Common myeloid progenitor, CD34-positive (primary cell): ENCODE measurements around the gene COL10A1.

ENCODE experiments used
- CTCF ChIA-PET: fragments of 350-600 bp; sonication (Branson Sonifier 250); formaldehyde crosslinking; loops from one replicate; lab custom pipeline; 2021; ENCODE audit warnings: antibody characterized with exemption; lab: Charles Lee
- POLR2A ChIA-PET: fragments of 350-600 bp; sonication (Branson Sonifier 250); formaldehyde crosslinking; loops from one replicate; lab custom pipeline; 2021; ENCODE audit warnings: antibody characterized with exemption; lab: Charles Lee
- DNase-seq, 3 donors: peaks; one replicate each; pipeline versions ENCODE4 v3.0.0 to v3.0.0-alpha.2; 2013
- H3K27ac ChIP-seq, 2 experiments: 1 replicate in 1 of 2; 2 replicates in 1 of 2; pipeline ENCODE4 v1.7.0; 2013; ENCODE audit warnings: inconsistent platforms in 2 of 2, low read length in 2 of 2, mild to moderate bottlenecking in 2 of 2, low read depth in 1 of 2, moderate library complexity in 1 of 2; ENCODE audit not compliant: severe bottlenecking in 2 of 2, insufficient read depth in 1 of 2, poor library complexity in 1 of 2
- H3K27me3 ChIP-seq, 5 experiments: replicated peaks in 2 of 5; 1 replicate in 3 of 5; 2 replicates in 2 of 5; pipeline versions ENCODE4 v1.6.1 to v1.7.0; 2013; ENCODE audit warnings: low read length in 4 of 5, mild to moderate bottlenecking in 2 of 5, moderate library complexity in 2 of 5, inconsistent platforms in 1 of 5; ENCODE audit not compliant: insufficient read depth in 5 of 5, control insufficient read depth in 4 of 5
- H3K36me3 ChIP-seq, 4 experiments: 1 replicate in 2 of 4; 2 replicates in 2 of 4; pipeline versions ENCODE4 v1.6.1 to v1.7.0; 2013; ENCODE audit warnings: low read length in 3 of 4, control low read depth in 1 of 4, mild to moderate bottlenecking in 1 of 4; ENCODE audit not compliant: control insufficient read depth in 4 of 4, insufficient read depth in 4 of 4
- H3K4me1 ChIP-seq, 4 experiments: 1 replicate in 3 of 4; 2 replicates in 1 of 4; pipeline versions ENCODE4 v1.6.1 to v1.7.1; 2013; ENCODE audit warnings: low read length in 3 of 4, mild to moderate bottlenecking in 3 of 4, control low read depth in 1 of 4, inconsistent platforms in 1 of 4, moderate library complexity in 1 of 4; ENCODE audit not compliant: control insufficient read depth in 4 of 4, insufficient read depth in 4 of 4; ENCODE audit errors: control extremely low read depth in 1 of 4
- H3K4me3 ChIP-seq, 7 experiments: 1 replicate in 4 of 7; 2 replicates in 3 of 7; pipeline versions ENCODE4 v1.5.1 to v1.7.0; 2013; ENCODE audit warnings: mild to moderate bottlenecking in 7 of 7, low read length in 6 of 7, moderate library complexity in 6 of 7, inconsistent platforms in 2 of 7, low read depth in 2 of 7, control low read depth in 1 of 7; ENCODE audit not compliant: insufficient read depth in 4 of 7, control insufficient read depth in 1 of 7; ENCODE audit errors: extremely low read depth in 1 of 7
- H3K9me3 ChIP-seq, 5 experiments: 1 replicate in 4 of 5; 2 replicates in 1 of 5; pipeline versions ENCODE4 v1.6.1 to v1.7.1; 2013; ENCODE audit warnings: low read length in 4 of 5, mild to moderate bottlenecking in 2 of 5, inconsistent platforms in 1 of 5, low read depth in 1 of 5, moderate library complexity in 1 of 5; ENCODE audit not compliant: control insufficient read depth in 4 of 5, insufficient read depth in 2 of 5; ENCODE audit errors: control extremely low read depth in 1 of 5
- WGBS: methylation state at CpG from one replicate; pipeline ENCODE4 v1.1.5; 2013; ENCODE audit not compliant: insufficient coverage; 5-methylcytosine and 5-hydroxymethylcytosine counted together

COL10A1 gene

GRCh38 chr6:116105247-116105646 is 20.7 kb downstream of the COL10A1 start:
- Histone ChIP-seq H3K27ac (no peak overlapping the region), H3K36me3 (peaks cover 11 to 15% (median 12%) of the 10 kb centered on the region in 4 experiments), H3K4me1 (peaks cover 7 to 27% (median 20%) of the 10 kb centered on the region in 4 experiments), H3K4me3 (no peak overlapping the region), H3K9me3 (no peaks in the 10 kb centered on the region), H3K27me3 (no peaks in the 10 kb centered on the region)
- CTCF ChIA-PET: interaction anchor here (1.3 kb wide), 1 partner anchor 12 kb away, joined by 3 read pairs; no protein-coding TSS in a partner anchor
- POLR2A ChIA-PET: no interaction called here
- no peak for DNase-seq
- WGBS: 100% methylated on average over 1 of the region's 3 CpGs

- ChIA-PET CTCF (interaction anchor here (1.3 kb wide), 1 partner anchor 13 kb away, joined by 3 read pairs; no protein-coding TSS in a partner anchor), POLR2A (no interaction called here)
- Histone ChIP-seq H3K36me3 (peaks cover 8 to 12% (median 10%) of the 10 kb centered on the region in 4 experiments), H3K27me3 (no peaks in the 10 kb centered on the region), H3K4me1 (peaks cover 7 to 31% (median 21%) of the 10 kb centered on the region in 4 experiments), H3K9me3 (no peaks in the 10 kb centered on the region), H3K27ac (no peak overlapping the region), H3K4me3 (no peak overlapping the region)
- WGBS: 88% methylated on average over 1 of the region's 1 CpG
- DNase-seq: no peak
Observed at GRCh38 chr6:116104636-116105035, 21.3 kb downstream of the COL10A1 start.

DNA sequence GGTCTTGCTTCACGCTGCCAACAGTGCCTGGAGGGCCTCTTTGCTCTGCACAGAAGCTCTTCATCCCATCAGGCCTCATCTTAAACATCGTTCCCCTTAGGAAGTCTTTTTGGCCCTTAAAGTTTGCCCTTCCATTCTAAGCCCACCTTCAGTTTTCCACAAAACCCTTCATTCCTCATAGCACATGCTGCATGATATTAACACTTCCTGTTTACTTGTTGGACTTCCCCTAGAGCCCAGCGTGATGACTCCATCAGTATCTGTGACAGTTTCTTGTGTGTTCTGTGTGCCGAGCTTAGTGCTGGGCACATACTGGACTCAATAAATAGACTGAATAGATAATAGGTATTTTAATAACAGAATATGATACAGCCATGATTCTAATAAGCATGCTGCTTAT is 23.1 kb downstream of the COL10A1 start:
- ChIA-PET CTCF (interaction anchor here (1.3 to 2.0 kb wide), 2 partner anchors 10 to 14 kb away, joined by 6 to 13 read pairs; no protein-coding TSS in a partner anchor), POLR2A (interaction anchor here (0.6 kb wide), 1 partner anchor 14 kb away, joined by 4 read pairs; no protein-coding TSS in a partner anchor)
- H3K4me3 ChIP-seq: no peak overlapping the region
- no peaks in the 10 kb centered on the region for H3K27me3 ChIP-seq
- peaks cover 7 to 37% (median 25%) of the 10 kb centered on the region in 4 experiments for H3K4me1 ChIP-seq
- no peaks in the 10 kb centered on the region for H3K9me3 ChIP-seq
- WGBS: 100% methylated on average over 2 of the region's 4 CpGs
- DNase-seq: peak in 2 of 3 donors; percentile 16
- H3K36me3 ChIP-seq: peaks cover 0 to 3% (median 0%) of the 10 kb centered on the region in 4 experiments
- no peak overlapping the region for H3K27ac ChIP-seq

- H3K4me3 ChIP-seq: peak overlapping the region in 6 of 7 experiments; percentile 65 to 95 (median 85)
- POLR2A ChIA-PET: no interaction called here
- DNase-seq: peak in 2 of 3 donors; percentile 23 to 41
- H3K9me3 ChIP-seq: no peaks in the 10 kb centered on the region
- H3K4me1 ChIP-seq: peaks cover 7 to 37% (median 25%) of the 10 kb centered on the region in 4 experiments
- no peaks in the 10 kb centered on the region for H3K27me3 ChIP-seq
- H3K36me3 ChIP-seq: no peaks in the 10 kb centered on the region
- H3K27ac ChIP-seq: peak overlapping the region in 1 of 2 experiments; percentile 75
- 59% methylated on average over 2 of the region's 2 CpGs for WGBS
- CTCF ChIA-PET: interaction anchor here (1.6 to 2.3 kb wide), 3 partner anchors 11 to 15 kb away, joined by 3 to 13 read pairs (median 6); no protein-coding TSS in a partner anchor
Observed at GRCh38 chr6:116101790-116102189, 24.1 kb downstream of the COL10A1 start.

- H3K36me3 ChIP-seq: no peaks in the 10 kb centered on the region
- ChIA-PET CTCF (interaction anchor here (0.9 to 2.3 kb wide), 5 partner anchors 11 to 90 kb away, joined by 3 to 13 read pairs (median 3); no protein-coding TSS in a partner anchor), POLR2A (no interaction called here)
- no peaks in the 10 kb centered on the region for H3K27me3 ChIP-seq
- H3K4me1 ChIP-seq: peaks cover 7 to 37% (median 25%) of the 10 kb centered on the region in 4 experiments
- peak overlapping the region; percentile 48 to 75 for H3K27ac ChIP-seq
- peaks cover 0 to 4% (median 0%) of the 10 kb centered on the region in 5 experiments for H3K9me3 ChIP-seq
- DNase-seq: no peak
- H3K4me3 ChIP-seq: peak overlapping the region; percentile 65 to 95 (median 85)
- WGBS: 0% methylated on average over 6 of the region's 12 CpGs
Observed at GRCh38 chr6:116101302-116101718, 24.6 kb downstream of the COL10A1 start.

DNA sequence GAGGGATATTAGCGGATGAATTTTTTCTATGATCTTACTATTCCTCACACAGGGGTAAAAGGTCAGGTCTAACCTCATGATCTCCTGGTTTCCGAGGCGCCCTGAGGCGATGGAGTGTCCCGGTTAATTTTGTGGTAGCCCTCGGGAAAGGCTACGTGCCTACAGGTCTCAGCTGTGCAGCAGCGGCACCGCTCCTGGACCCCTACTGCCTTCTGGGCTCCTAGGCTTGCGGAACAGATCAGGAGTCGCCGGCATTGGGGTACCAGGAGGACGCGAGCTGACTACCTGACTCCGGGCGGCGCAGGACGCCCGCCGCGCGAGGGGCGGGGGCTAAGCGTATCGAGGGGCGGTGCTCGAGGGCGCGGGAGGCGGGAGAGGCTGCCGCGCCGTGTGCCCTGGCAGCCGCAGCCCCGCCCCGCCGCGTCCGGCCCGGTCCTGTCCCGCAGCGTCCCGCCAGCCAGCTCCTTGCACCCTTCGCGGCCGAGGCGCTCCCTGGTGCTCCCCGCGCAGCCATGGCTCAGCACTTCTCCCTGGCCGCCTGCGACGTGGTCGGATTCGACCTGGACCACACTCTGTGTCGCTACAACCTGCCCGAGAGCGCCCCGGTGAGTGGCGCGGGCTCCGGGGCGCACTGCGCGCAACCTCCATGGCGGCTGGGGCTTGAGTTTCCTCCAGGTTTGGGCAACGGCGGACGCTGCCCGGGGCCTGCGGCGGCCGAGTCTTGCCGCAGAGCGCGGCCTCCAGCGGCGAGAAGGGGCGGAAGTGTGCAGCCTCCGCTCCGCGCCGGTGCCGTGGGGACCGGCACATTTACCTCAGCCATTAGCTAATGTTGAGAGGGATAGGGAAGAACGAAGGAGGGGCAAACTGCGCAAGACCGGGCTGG is 25.3 kb downstream of the COL10A1 start, which contains the start of gene NT5DC1:
TSS of gene NT5DC1 (plus strand) at position 435 of the 883 bp plus-strand sequence. CDS start at position 513, 78 bp downstream.
- Histone ChIP-seq H3K9me3 (peaks cover 0 to 10% (median 4%) of the 10 kb centered on the region in 5 experiments), H3K4me1 (peaks cover 7 to 32% (median 24%) of the 10 kb centered on the region in 4 experiments), H3K27ac (peak within 1 kb of the TSS; percentile 48 to 75), H3K4me3 (peak within 1 kb of the TSS; percentile 65 to 95 (median 85)), H3K36me3 (no peaks in the 10 kb centered on the region), H3K27me3 (no peaks in the 10 kb centered on the region)
- ChIA-PET CTCF (interaction anchor here (0.9 to 2.3 kb wide), 5 partner anchors 12 to 89 kb away, joined by 3 to 13 read pairs (median 3); no protein-coding TSS in a partner anchor), POLR2A (interaction anchor here (0.7 kb wide), 1 partner anchor 22 kb away, joined by 3 read pairs; no protein-coding TSS in a partner anchor)
- 0% methylated on average over 82 of the region's 87 CpGs for WGBS
- peak; percentile 87 to 92 (median 90) for DNase-seq
